DMS79 treated with DMSO at 0.1 percent for 48 hours (cell line): ENCODE results near the gene ADD1.

Source experiments
- DNase-seq: peaks from one replicate; lab custom pipeline; 2025; lab: John Stamatoyannopoulos, UW

ADD1 gene

GRCh38 chr4:2859514-2859913 is 15.9 kb downstream of the ADD1 start:
- no peak for DNase-seq

GRCh38 chr4:2860391-2861348 is 17.0 kb downstream of the ADD1 start:
- DNase-seq = no peak

GRCh38 chr4:2861631-2862436 is 18.2 kb downstream of the ADD1 start:
- DNase-seq = no peak

- DNase-seq = no peak
Measured at GRCh38 chr4:2862528-2862927, 18.9 kb downstream of the ADD1 start.

- no peak for DNase-seq
Measured at GRCh38 chr4:2863649-2864048, 20.0 kb downstream of the ADD1 start.

- DNase-seq = no peak
Measured at GRCh38 chr4:2865196-2865780, 21.6 kb downstream of the ADD1 start.

GRCh38 chr4:2866160-2866861 is 22.7 kb downstream of the ADD1 start:
- no peak for DNase-seq

- no peak for DNase-seq
Measured at GRCh38 chr4:2866891-2867290, 23.2 kb downstream of the ADD1 start.

GRCh38 chr4:2867758-2868491 is 24.3 kb downstream of the ADD1 start:
- DNase-seq = no peak

GRCh38 chr4:2868877-2869487 is 25.3 kb downstream of the ADD1 start:
- no peak for DNase-seq

- no peak for DNase-seq
Measured at GRCh38 chr4:2869659-2870058, 26.0 kb downstream of the ADD1 start.

- no peak for DNase-seq
Measured at GRCh38 chr4:2870082-2870481, 26.4 kb downstream of the ADD1 start.

- no peak for DNase-seq
Measured at GRCh38 chr4:2871466-2871865, 27.8 kb downstream of the ADD1 start.

- no peak for DNase-seq
Measured at GRCh38 chr4:2871911-2872310, 28.3 kb downstream of the ADD1 start.

- DNase-seq = no peak
Measured at GRCh38 chr4:2873329-2873728, 29.7 kb downstream of the ADD1 start.

GRCh38 chr4:2874861-2875260 is 31.2 kb downstream of the ADD1 start:
- DNase-seq = no peak

GRCh38 chr4:2875556-2875955 is 31.9 kb downstream of the ADD1 start:
- no peak for DNase-seq

- DNase-seq = no peak
Measured at GRCh38 chr4:2878346-2878745, 34.7 kb downstream of the ADD1 start.

GRCh38 chr4:2879026-2879425 is 35.4 kb downstream of the ADD1 start:
- no peak for DNase-seq

GRCh38 chr4:2881431-2881830 is 37.8 kb downstream of the ADD1 start:
- no peak for DNase-seq

GRCh38 chr4:2882341-2882740 is 38.7 kb downstream of the ADD1 start:
- DNase-seq = no peak
